ENCODE data around the gene ACOXL. TPM values are rescaled to one million over a fixed set of nuclear protein-coding genes. Genes with fewer than 3 reads are reported as not detected.

The ACOXL gene
- total RNA-seq, 2 donors from 2014 or later, result 11.7 to 12.3 TPM

DNA sequence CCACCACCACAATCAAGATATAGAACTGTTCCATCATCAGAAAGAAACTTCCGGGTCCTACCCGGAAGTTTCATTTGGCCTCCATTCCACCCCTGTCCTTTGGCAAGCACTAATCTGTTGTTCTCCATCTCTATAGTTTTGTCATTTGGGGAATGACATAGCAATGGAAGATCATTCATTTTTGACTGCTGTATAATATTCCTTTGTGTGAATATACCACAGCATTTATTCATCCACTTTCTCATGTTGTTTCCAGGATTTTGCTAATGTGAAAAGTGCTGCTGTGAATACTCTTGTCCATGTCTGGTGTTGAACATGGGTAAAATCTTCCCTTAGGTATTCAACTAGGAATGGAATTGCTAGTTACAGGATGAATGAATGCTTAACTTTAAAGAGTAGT, 53.1 kb downstream of the ACOXL start:
- peaks cover 6% of the 10 kb centered on the region for H3K27me3 ChIP-seq (ENCODE audit: control insufficient read depth, insufficient read depth, low read length, poor library complexity, severe bottlenecking)
- Mint-ChIP-seq H3K36me3 (ENCODE audit: low read depth) (peaks cover 18% of the 10 kb centered on the region), H3K27me3 (ENCODE audit: insufficient read depth) (peaks cover 2% of the 10 kb centered on the region), H3K4me1 (no peaks in the 10 kb centered on the region), H3K4me3 (no peak overlapping the region), H3K27ac (no peak overlapping the region), H3K9me3 (peaks cover 6% of the 10 kb centered on the region)
- H3K4me3 ChIP-seq (ENCODE audit: low read length), result no peak overlapping the region
- TF ChIP-seq, protein P1, sequence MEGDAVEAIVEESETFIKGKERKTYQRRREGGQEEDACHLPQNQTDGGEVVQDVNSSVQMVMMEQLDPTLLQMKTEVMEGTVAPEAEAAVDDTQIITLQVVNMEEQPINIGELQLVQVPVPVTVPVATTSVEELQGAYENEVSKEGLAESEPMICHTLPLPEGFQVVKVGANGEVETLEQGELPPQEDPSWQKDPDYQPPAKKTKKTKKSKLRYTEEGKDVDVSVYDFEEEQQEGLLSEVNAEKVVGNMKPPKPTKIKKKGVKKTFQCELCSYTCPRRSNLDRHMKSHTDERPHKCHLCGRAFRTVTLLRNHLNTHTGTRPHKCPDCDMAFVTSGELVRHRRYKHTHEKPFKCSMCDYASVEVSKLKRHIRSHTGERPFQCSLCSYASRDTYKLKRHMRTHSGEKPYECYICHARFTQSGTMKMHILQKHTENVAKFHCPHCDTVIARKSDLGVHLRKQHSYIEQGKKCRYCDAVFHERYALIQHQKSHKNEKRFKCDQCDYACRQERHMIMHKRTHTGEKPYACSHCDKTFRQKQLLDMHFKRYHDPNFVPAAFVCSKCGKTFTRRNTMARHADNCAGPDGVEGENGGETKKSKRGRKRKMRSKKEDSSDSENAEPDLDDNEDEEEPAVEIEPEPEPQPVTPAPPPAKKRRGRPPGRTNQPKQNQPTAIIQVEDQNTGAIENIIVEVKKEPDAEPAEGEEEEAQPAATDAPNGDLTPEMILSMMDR (conservative IDR thresholded peaks at IDR 0.05), result no peak
- no peak overlapping the region for H3K9ac ChIP-seq (ENCODE audit: extremely low read depth, low read length, poor library complexity, severe bottlenecking)
- H3K27ac ChIP-seq (ENCODE audit: low read depth, low read length), result no peak overlapping the region
- no peaks in the 10 kb centered on the region for H3K9me3 ChIP-seq (ENCODE audit: control insufficient read depth, low read length)
- H3K4me1 ChIP-seq (ENCODE audit: control insufficient read depth, insufficient read depth, low read length), result no peaks in the 10 kb centered on the region
- DNase-seq, result no peak
- 98% methylated on average over 2 of the region's 2 CpGs; no CpG with 5 or more reads in 1 of the 2 experiments for WGBS, 2 experiments (ENCODE audit: insufficient coverage in 1 of 2, insufficient read length in 1 of 2)
- H3K36me3 ChIP-seq (ENCODE audit: control insufficient read depth, insufficient read depth, low read length), result no peaks in the 10 kb centered on the region

DNA sequence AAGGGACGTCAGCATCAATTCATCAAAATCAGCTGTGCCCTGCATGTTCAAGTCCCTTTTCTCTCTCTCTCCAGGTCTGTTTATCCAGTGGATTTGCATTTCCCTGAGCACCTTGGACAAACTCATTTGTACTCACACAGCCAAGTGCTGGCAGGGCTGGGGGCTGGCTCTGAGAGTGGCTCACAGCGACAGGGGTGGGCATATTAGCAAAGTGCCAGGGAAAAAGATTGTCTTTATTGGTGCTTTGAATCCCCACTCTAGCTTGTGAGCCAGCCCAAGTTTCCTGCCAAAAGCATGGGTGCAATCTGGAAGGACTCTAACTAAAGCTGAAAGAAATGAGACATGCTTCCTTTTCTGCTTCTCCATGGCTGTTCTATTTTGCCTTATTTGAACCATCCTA, 56.6 kb downstream of the ACOXL start:
- H3K4me1 ChIP-seq (ENCODE audit: control insufficient read depth, insufficient read depth, low read length), result no peaks in the 10 kb centered on the region
- no peak overlapping the region for H3K27ac Mint-ChIP-seq
- H3K27me3 Mint-ChIP-seq (ENCODE audit: insufficient read depth), result peaks cover 11% of the 10 kb centered on the region
- peaks cover 26% of the 10 kb centered on the region for H3K36me3 Mint-ChIP-seq (ENCODE audit: low read depth)
- H3K4me1 Mint-ChIP-seq, result no peaks in the 10 kb centered on the region
- TF ChIP-seq, protein P1 (conservative IDR thresholded peaks at IDR 0.05), result no peak
- no peak overlapping the region for H3K9ac ChIP-seq (ENCODE audit: extremely low read depth, low read length, poor library complexity, severe bottlenecking)
- no peaks in the 10 kb centered on the region for H3K27me3 ChIP-seq (ENCODE audit: control insufficient read depth, insufficient read depth, low read length, poor library complexity, severe bottlenecking)
- no peak overlapping the region for H3K4me3 ChIP-seq (ENCODE audit: low read length)
- H3K27ac ChIP-seq (ENCODE audit: low read depth, low read length), result no peak overlapping the region
- H3K9me3 ChIP-seq (ENCODE audit: control insufficient read depth, low read length), result no peaks in the 10 kb centered on the region
- WGBS, 2 experiments (ENCODE audit: insufficient coverage in 1 of 2, insufficient read length in 1 of 2), result 88 to 92% methylated on average over 2 of the region's 2 CpGs
- H3K9me3 Mint-ChIP-seq, result peaks cover 6% of the 10 kb centered on the region
- no peaks in the 10 kb centered on the region for H3K36me3 ChIP-seq (ENCODE audit: control insufficient read depth, insufficient read depth, low read length)
- DNase-seq, result peak; percentile 30
- no peak overlapping the region for H3K4me3 Mint-ChIP-seq

- H3K27me3 Mint-ChIP-seq (ENCODE audit: insufficient read depth), result peaks cover 11% of the 10 kb centered on the region
These were observed 57.3 kb downstream of the ACOXL start for GRCh38 chr2:110789706-110790105.

More at GRCh38 chr2:110789706-110790105, 57.3 kb downstream of the ACOXL start:
- H3K4me1 ChIP-seq (ENCODE audit: control insufficient read depth, insufficient read depth, low read length), result no peaks in the 10 kb centered on the region
- H3K27me3 ChIP-seq (ENCODE audit: control insufficient read depth, insufficient read depth, low read length, poor library complexity, severe bottlenecking), result no peaks in the 10 kb centered on the region
- Mint-ChIP-seq H3K4me3 (no peak overlapping the region), H3K36me3 (ENCODE audit: low read depth) (peaks cover 28% of the 10 kb centered on the region), H3K4me1 (no peaks in the 10 kb centered on the region), H3K27ac (no peak overlapping the region), H3K9me3 (peaks cover 6% of the 10 kb centered on the region)
- H3K9ac ChIP-seq (ENCODE audit: extremely low read depth, low read length, poor library complexity, severe bottlenecking), result no peak overlapping the region
- H3K9me3 ChIP-seq (ENCODE audit: control insufficient read depth, low read length), result no peaks in the 10 kb centered on the region
- H3K27ac ChIP-seq (ENCODE audit: low read depth, low read length), result no peak overlapping the region
- DNase-seq, result peak; percentile 31
- TF ChIP-seq, protein P1 (conservative IDR thresholded peaks at IDR 0.05), result no peak
- 87 to 92% methylated on average over 4 of the region's 4 CpGs for WGBS, 2 experiments (ENCODE audit: insufficient coverage in 1 of 2, insufficient read length in 1 of 2)
- no peak overlapping the region for H3K4me3 ChIP-seq (ENCODE audit: low read length)
- no peaks in the 10 kb centered on the region for H3K36me3 ChIP-seq (ENCODE audit: control insufficient read depth, insufficient read depth, low read length)
